ENCODE measurements around the gene RPL23.

The RPL23 gene

DNA sequence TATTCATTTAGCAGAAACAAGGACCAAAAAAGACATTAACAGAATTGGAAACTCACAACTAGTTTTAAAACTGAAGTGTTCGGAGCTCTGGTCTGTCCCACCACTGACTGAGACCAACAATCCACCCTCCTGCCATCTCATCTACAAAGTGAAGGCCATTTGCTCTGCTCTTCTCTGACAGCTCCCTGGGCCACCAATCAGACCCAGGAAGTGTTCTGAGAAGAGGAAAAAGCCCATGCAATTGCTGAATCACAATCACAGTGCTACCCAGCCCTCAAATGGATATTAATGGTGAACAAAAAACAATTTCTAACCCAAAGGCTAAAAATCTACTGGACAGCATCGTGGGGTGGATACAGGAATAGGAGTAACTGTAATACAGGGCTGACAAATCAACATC lies 2.1 kb downstream of the RPL23 start:
- WGBS = 95% methylated on average over 2 of the region's 2 CpGs
- Histone ChIP-seq H3K36me3 (ENCODE audit: control insufficient read depth in 1 of 2, insufficient read depth in 2 of 2, low read depth in 1 of 2, low read length in 2 of 2) (peaks cover 36 to 64% of the 10 kb centered on the region in 2 experiments), H4K91ac (ENCODE audit: low read length) (no peak overlapping the region), H3K9ac (ENCODE audit: low read length) (peak overlapping the region; percentile 97), H3K79me1 (replicated peaks; ENCODE audit: low read length, poor library complexity, severe bottlenecking) (no peaks in the 10 kb centered on the region), H2BK120ac (ENCODE audit: low read depth, low read length) (no peak overlapping the region), H2BK15ac (ENCODE audit: low read depth, poor library complexity, severe bottlenecking) (no peak overlapping the region), H2AFZ (ENCODE audit: low read depth, low read length) (no peak overlapping the region), H3K27me3 (ENCODE audit: control insufficient read depth in 1 of 2, insufficient read depth in 1 of 2, low read length in 2 of 2) (no peaks in the 10 kb centered on the region), H3K14ac (ENCODE audit: low read length in 2 of 2) (no peak overlapping the region), H3K4ac (ENCODE audit: low read depth in 1 of 2, low read length in 2 of 2) (no peak overlapping the region), H3K27ac (ENCODE audit: low read length, poor library complexity, severe bottlenecking) (no peak overlapping the region), H3K4me1 (ENCODE audit: control insufficient read depth, insufficient read depth, low read depth, low read length) (peaks cover 3% of the 10 kb centered on the region), H3K9me3 (ENCODE audit: control insufficient read depth, low read length) (no peaks in the 10 kb centered on the region), H3K4me2 (ENCODE audit: low read length, poor library complexity, severe bottlenecking) (peak overlapping the region; percentile 90), H3K4me3 (ENCODE audit: insufficient read depth in 1 of 2, low read depth in 1 of 2, low read length in 2 of 2) (peak overlapping the region in 1 of 2 experiments; percentile 96), H3K18ac (ENCODE audit: low read depth in 1 of 2, low read length in 2 of 2) (no peak overlapping the region), H3K23ac (ENCODE audit: low read length in 2 of 2) (no peak overlapping the region), H2BK5ac (ENCODE audit: low read depth, low read length, poor library complexity, severe bottlenecking) (no peak overlapping the region), H4K8ac (ENCODE audit: low read length) (no peak overlapping the region), H2BK12ac (ENCODE audit: low read length in 2 of 2) (no peak overlapping the region), H2AK5ac (ENCODE audit: low read length, severe bottlenecking) (no peak overlapping the region)
- no peak for DNase-seq

DNA sequence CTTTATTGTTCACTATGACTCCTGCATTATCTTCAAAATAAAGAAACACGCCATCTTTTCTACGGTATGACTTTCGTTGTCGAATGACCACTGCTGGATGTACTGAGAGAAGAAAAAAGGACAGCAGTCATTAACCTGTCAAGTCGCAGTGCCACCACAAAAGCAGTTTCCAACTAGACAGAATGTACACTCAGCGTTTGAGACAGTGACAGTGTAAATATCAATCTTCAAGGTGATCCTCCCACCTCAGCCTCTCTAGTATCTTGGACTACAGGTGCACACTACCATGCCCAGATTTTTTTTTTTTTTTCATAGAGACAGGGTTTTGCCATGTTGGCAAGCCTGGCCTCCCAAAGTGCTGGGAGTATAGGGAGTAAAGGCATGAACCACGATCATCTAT lies 3.1 kb downstream of the RPL23 start:
- H4K91ac ChIP-seq (ENCODE audit: low read length) = no peak overlapping the region
- H3K4ac ChIP-seq (ENCODE audit: low read depth in 1 of 2, low read length in 2 of 2) = no peak overlapping the region
- H3K9me3 ChIP-seq (ENCODE audit: control insufficient read depth, low read length) = no peaks in the 10 kb centered on the region
- H3K4me2 ChIP-seq (ENCODE audit: low read length, poor library complexity, severe bottlenecking) = no peak overlapping the region
- H2AK5ac ChIP-seq (ENCODE audit: low read length, severe bottlenecking) = no peak overlapping the region
- no peak overlapping the region for H2BK5ac ChIP-seq (ENCODE audit: low read depth, low read length, poor library complexity, severe bottlenecking)
- H3K79me1 ChIP-seq (replicated peaks; ENCODE audit: low read length, poor library complexity, severe bottlenecking) = no peaks in the 10 kb centered on the region
- H2BK120ac ChIP-seq (ENCODE audit: low read depth, low read length) = no peak overlapping the region
- no peak for DNase-seq
- H3K9ac ChIP-seq (ENCODE audit: low read length) = peak overlapping the region; percentile 97
- H4K8ac ChIP-seq (ENCODE audit: low read length) = no peak overlapping the region
- no peak overlapping the region for H3K27ac ChIP-seq (ENCODE audit: low read length, poor library complexity, severe bottlenecking)
- peaks cover 44 to 65% of the 10 kb centered on the region in 2 experiments for H3K36me3 ChIP-seq (ENCODE audit: control insufficient read depth in 1 of 2, insufficient read depth in 2 of 2, low read depth in 1 of 2, low read length in 2 of 2)
- no peak overlapping the region for H3K14ac ChIP-seq (ENCODE audit: low read length in 2 of 2)
- H3K4me1 ChIP-seq (ENCODE audit: control insufficient read depth, insufficient read depth, low read depth, low read length) = peaks cover 3% of the 10 kb centered on the region
- H2BK15ac ChIP-seq (ENCODE audit: low read depth, poor library complexity, severe bottlenecking) = no peak overlapping the region
- 98% methylated on average over 7 of the region's 7 CpGs for WGBS
- H2BK12ac ChIP-seq (ENCODE audit: low read length in 2 of 2) = no peak overlapping the region
- H3K18ac ChIP-seq (ENCODE audit: low read depth in 1 of 2, low read length in 2 of 2) = no peak overlapping the region
- no peak overlapping the region for H3K23ac ChIP-seq (ENCODE audit: low read length in 2 of 2)
- no peak overlapping the region for H2AFZ ChIP-seq (ENCODE audit: low read depth, low read length)
- peak overlapping the region in 1 of 2 experiments; percentile 35 for H3K4me3 ChIP-seq (ENCODE audit: insufficient read depth in 1 of 2, low read depth in 1 of 2, low read length in 2 of 2)
- H3K27me3 ChIP-seq (ENCODE audit: control insufficient read depth in 1 of 2, insufficient read depth in 1 of 2, low read length in 2 of 2) = no peaks in the 10 kb centered on the region

DNA sequence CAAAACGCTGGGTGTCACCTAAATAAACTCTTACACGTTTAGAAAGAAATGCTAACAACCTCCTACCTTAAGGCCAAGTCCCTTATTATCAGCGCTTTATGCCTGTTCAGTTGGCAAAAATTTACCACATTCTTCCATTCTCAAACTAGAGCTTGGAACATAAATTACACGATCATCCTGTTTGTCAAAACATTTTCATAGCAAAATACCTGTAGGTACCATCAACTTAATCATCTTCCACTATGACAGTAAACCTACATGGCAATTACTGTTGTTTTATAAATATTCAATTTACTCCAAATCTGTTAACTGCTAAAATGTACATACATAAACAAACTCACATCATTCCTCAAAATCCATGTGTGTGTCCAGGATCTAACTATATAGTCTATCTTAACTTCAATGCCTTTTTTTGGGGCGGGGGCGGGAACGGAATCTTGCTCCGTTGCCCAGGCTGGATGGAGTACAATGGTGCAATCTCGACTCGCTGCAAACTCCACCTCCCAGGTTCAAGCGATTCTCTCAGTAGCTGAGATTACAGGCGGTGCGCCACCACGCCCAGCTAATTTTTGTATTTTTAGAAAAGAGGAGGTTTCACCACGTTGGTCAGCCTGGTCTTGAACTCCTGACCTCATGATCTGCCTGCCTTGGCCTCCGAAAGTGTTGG lies 4.4 kb downstream of the RPL23 start:
- H3K36me3 ChIP-seq (ENCODE audit: control insufficient read depth in 1 of 2, insufficient read depth in 2 of 2, low read depth in 1 of 2, low read length in 2 of 2) = peaks cover 44 to 65% of the 10 kb centered on the region in 2 experiments
- no peak overlapping the region for H2BK120ac ChIP-seq (ENCODE audit: low read depth, low read length)
- no peak overlapping the region for H3K23ac ChIP-seq (ENCODE audit: low read length in 2 of 2)
- H2AK5ac ChIP-seq (ENCODE audit: low read length, severe bottlenecking) = no peak overlapping the region
- H2AFZ ChIP-seq (ENCODE audit: low read depth, low read length) = no peak overlapping the region
- H3K27me3 ChIP-seq (ENCODE audit: control insufficient read depth in 1 of 2, insufficient read depth in 1 of 2, low read length in 2 of 2) = no peaks in the 10 kb centered on the region
- H2BK5ac ChIP-seq (ENCODE audit: low read depth, low read length, poor library complexity, severe bottlenecking) = no peak overlapping the region
- H2BK15ac ChIP-seq (ENCODE audit: low read depth, poor library complexity, severe bottlenecking) = no peak overlapping the region
- H3K9me3 ChIP-seq (ENCODE audit: control insufficient read depth, low read length) = no peaks in the 10 kb centered on the region
- H3K27ac ChIP-seq (ENCODE audit: low read length, poor library complexity, severe bottlenecking) = no peak overlapping the region
- no peak overlapping the region for H3K14ac ChIP-seq (ENCODE audit: low read length in 2 of 2)
- WGBS = 95% methylated on average over 16 of the region's 16 CpGs
- no peak overlapping the region for H4K8ac ChIP-seq (ENCODE audit: low read length)
- H3K79me1 ChIP-seq (replicated peaks; ENCODE audit: low read length, poor library complexity, severe bottlenecking) = no peaks in the 10 kb centered on the region
- no peak overlapping the region for H3K4ac ChIP-seq (ENCODE audit: low read depth in 1 of 2, low read length in 2 of 2)
- H3K9ac ChIP-seq (ENCODE audit: low read length) = peak overlapping the region; percentile 7
- H4K91ac ChIP-seq (ENCODE audit: low read length) = no peak overlapping the region
- H3K18ac ChIP-seq (ENCODE audit: low read depth in 1 of 2, low read length in 2 of 2) = no peak overlapping the region
- H3K4me2 ChIP-seq (ENCODE audit: low read length, poor library complexity, severe bottlenecking) = no peak overlapping the region
- no peak overlapping the region for H2BK12ac ChIP-seq (ENCODE audit: low read length in 2 of 2)
- no peak for DNase-seq
- no peak overlapping the region for H3K4me3 ChIP-seq (ENCODE audit: insufficient read depth in 1 of 2, low read depth in 1 of 2, low read length in 2 of 2)
- no peaks in the 10 kb centered on the region for H3K4me1 ChIP-seq (ENCODE audit: control insufficient read depth, insufficient read depth, low read depth, low read length)

DNA sequence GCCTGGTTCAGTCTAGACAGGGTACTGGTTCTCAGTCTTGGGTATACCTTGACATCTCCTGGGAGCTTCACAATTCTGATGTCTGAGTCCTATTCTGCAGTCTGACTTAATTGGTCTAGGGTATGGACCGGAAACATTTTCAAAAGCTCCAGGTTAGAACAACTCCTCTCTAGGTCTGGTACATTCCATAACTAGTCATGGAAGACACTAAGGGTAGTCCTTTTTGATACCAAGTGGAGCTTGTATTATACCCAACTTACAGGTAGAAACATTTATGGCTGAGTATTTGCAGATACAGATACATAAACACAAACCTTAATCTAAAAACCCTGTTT lies 5.0 kb downstream of the RPL23 start:
- H2BK120ac ChIP-seq (ENCODE audit: low read depth, low read length) = no peak overlapping the region
- H3K4me1 ChIP-seq (ENCODE audit: control insufficient read depth, insufficient read depth, low read depth, low read length) = no peaks in the 10 kb centered on the region
- H3K79me1 ChIP-seq (replicated peaks; ENCODE audit: low read length, poor library complexity, severe bottlenecking) = no peaks in the 10 kb centered on the region
- DNase-seq = no peak
- WGBS = 100% methylated on average over 1 of the region's 1 CpG
- H2BK15ac ChIP-seq (ENCODE audit: low read depth, poor library complexity, severe bottlenecking) = no peak overlapping the region
- no peak overlapping the region for H2AK5ac ChIP-seq (ENCODE audit: low read length, severe bottlenecking)
- H2AFZ ChIP-seq (ENCODE audit: low read depth, low read length) = no peak overlapping the region
- H3K4me2 ChIP-seq (ENCODE audit: low read length, poor library complexity, severe bottlenecking) = no peak overlapping the region
- H3K27ac ChIP-seq (ENCODE audit: low read length, poor library complexity, severe bottlenecking) = no peak overlapping the region
- no peaks in the 10 kb centered on the region for H3K9me3 ChIP-seq (ENCODE audit: control insufficient read depth, low read length)
- no peak overlapping the region for H3K23ac ChIP-seq (ENCODE audit: low read length in 2 of 2)
- H3K4me3 ChIP-seq (ENCODE audit: insufficient read depth in 1 of 2, low read depth in 1 of 2, low read length in 2 of 2) = no peak overlapping the region
- no peak overlapping the region for H2BK12ac ChIP-seq (ENCODE audit: low read length in 2 of 2)
- H3K9ac ChIP-seq (ENCODE audit: low read length) = no peak overlapping the region
- H3K36me3 ChIP-seq (ENCODE audit: control insufficient read depth in 1 of 2, insufficient read depth in 2 of 2, low read depth in 1 of 2, low read length in 2 of 2) = peaks cover 44 to 65% of the 10 kb centered on the region in 2 experiments
- H3K14ac ChIP-seq (ENCODE audit: low read length in 2 of 2) = no peak overlapping the region
- H2BK5ac ChIP-seq (ENCODE audit: low read depth, low read length, poor library complexity, severe bottlenecking) = no peak overlapping the region
- H4K8ac ChIP-seq (ENCODE audit: low read length) = no peak overlapping the region
- H4K91ac ChIP-seq (ENCODE audit: low read length) = no peak overlapping the region
- H3K18ac ChIP-seq (ENCODE audit: low read depth in 1 of 2, low read length in 2 of 2) = no peak overlapping the region
- H3K4ac ChIP-seq (ENCODE audit: low read depth in 1 of 2, low read length in 2 of 2) = no peak overlapping the region
- no peaks in the 10 kb centered on the region for H3K27me3 ChIP-seq (ENCODE audit: control insufficient read depth in 1 of 2, insufficient read depth in 1 of 2, low read length in 2 of 2)
